ENCODE measurements around the gene COL24A1. TPM values are rescaled to one million over a fixed set of nuclear protein-coding genes. Genes with fewer than 3 reads are reported as not detected.

Gene COL24A1
- total and polyA plus RNA-seq, 2 of the 13 experiments (the other 11 are each of a cell fraction or from before 2014, with no cell fraction given), result 0.04 to 0.13 TPM

- no peak for TF ChIP-seq PRDM10 (CRISPR knock-in tag; IDR thresholded peaks at IDR 0.05; ENCODE audit: low read depth)
- no peak for TF ChIP-seq ZNF550 (CRISPR knock-in tag; IDR thresholded peaks at IDR 0.05; ENCODE audit: borderline replicate concordance)
- TF ChIP-seq ZNF775 (CRISPR knock-in tag; IDR thresholded peaks at IDR 0.05; ENCODE audit: borderline replicate concordance), result no peak
- TF ChIP-seq GRHL1 (CRISPR knock-in tag; conservative IDR thresholded peaks at IDR 0.05), result no peak
- no peak for TF ChIP-seq ZNF563 (CRISPR knock-in tag; IDR thresholded peaks at IDR 0.05)
- TF ChIP-seq CSRNP1 (CRISPR knock-in tag; IDR thresholded peaks at IDR 0.05), result no peak
- TF ChIP-seq REL (CRISPR knock-in tag; conservative IDR thresholded peaks at IDR 0.05), result no peak
- no peak for TF ChIP-seq GFI1 (CRISPR knock-in tag; IDR thresholded peaks at IDR 0.05; ENCODE audit: borderline replicate concordance)
- peak; percentile 84; the same call in 1 of the 2 replicates for TF ChIP-seq ARID3A (IDR thresholded peaks at IDR 0.05; ENCODE audit: low read depth, low read length)
- no peak for TF ChIP-seq ZNF672 (CRISPR knock-in tag; IDR thresholded peaks at IDR 0.05)
- TF ChIP-seq HNF4G (IDR thresholded peaks at IDR 0.05; ENCODE audit: borderline replicate concordance, low read depth, low read length), result peak; percentile 52; the same call in 1 of the 2 replicates
- TF ChIP-seq HNF4G (CRISPR knock-in tag; IDR thresholded peaks at IDR 0.05; ENCODE audit: borderline replicate concordance, low read depth), result no peak
- TF ChIP-seq, protein P1, sequence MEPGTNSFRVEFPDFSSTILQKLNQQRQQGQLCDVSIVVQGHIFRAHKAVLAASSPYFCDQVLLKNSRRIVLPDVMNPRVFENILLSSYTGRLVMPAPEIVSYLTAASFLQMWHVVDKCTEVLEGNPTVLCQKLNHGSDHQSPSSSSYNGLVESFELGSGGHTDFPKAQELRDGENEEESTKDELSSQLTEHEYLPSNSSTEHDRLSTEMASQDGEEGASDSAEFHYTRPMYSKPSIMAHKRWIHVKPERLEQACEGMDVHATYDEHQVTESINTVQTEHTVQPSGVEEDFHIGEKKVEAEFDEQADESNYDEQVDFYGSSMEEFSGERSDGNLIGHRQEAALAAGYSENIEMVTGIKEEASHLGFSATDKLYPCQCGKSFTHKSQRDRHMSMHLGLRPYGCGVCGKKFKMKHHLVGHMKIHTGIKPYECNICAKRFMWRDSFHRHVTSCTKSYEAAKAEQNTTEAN (CRISPR knock-in tag; conservative IDR thresholded peaks at IDR 0.05), result 0 out of 2 replicates have a peak, but pooled peaks have one; percentile 21
- no peak for TF ChIP-seq ZNF33A (CRISPR knock-in tag; IDR thresholded peaks at IDR 0.05; ENCODE audit: borderline replicate concordance)
- TF ChIP-seq SATB2 (CRISPR knock-in tag; IDR thresholded peaks at IDR 0.05), result no peak
- no peak for TF ChIP-seq ZNF253 (CRISPR knock-in tag; IDR thresholded peaks at IDR 0.05; ENCODE audit: borderline replicate concordance)
- TF ChIP-seq SP4 (CRISPR knock-in tag; IDR thresholded peaks at IDR 0.05), result no peak
- TF ChIP-seq POLR2AphosphoS2 (IDR thresholded peaks at IDR 0.05; ENCODE audit: low read depth, low read length), result no peak
- TF ChIP-seq FOXJ3 (CRISPR knock-in tag; IDR thresholded peaks at IDR 0.05; ENCODE audit: borderline replicate concordance), result peak; percentile 96
- no peak for TF ChIP-seq ZNF235 (CRISPR knock-in tag; IDR thresholded peaks at IDR 0.05; ENCODE audit: borderline replicate concordance)
Measured at GRCh38 chr1:85681087-85681486, 475.5 kb downstream of the COL24A1 start (continued).
